PFSK-1 (cell line): ENCODE data around the gene PARD3B.

Experiments
- FOXP2 ChIP-seq: optimal IDR thresholded peaks from 2 replicates; pipeline ENCODE3; 2011; ENCODE audit warnings: borderline replicate concordance, control low read depth, inconsistent platforms; ENCODE audit not compliant: insufficient read depth; ENCODE audit errors: extremely low read length, extremely low read depth
- POLR2AphosphoS5 ChIP-seq: IDR thresholded peaks from 2 replicates; pipeline ENCODE4 v1.6.1; 2012; ENCODE audit warnings: low read depth, mild to moderate bottlenecking, control low read depth, low read length, moderate library complexity
- SIN3A ChIP-seq: IDR thresholded peaks from 2 replicates; pipeline ENCODE4 v1.6.1; 2012; ENCODE audit warnings: mild to moderate bottlenecking, low read length, moderate library complexity, borderline replicate concordance; ENCODE audit not compliant: insufficient read depth
- TAF1 ChIP-seq: IDR thresholded peaks from 2 replicates; pipeline ENCODE4 v1.6.1; 2012; ENCODE audit warnings: low read length, control low read depth, borderline replicate concordance; ENCODE audit not compliant: insufficient read depth
- TF ChIP-seq, protein P1 (sequence below), 2 experiments: IDR thresholded peaks; 2 replicates each; pipeline versions ENCODE4 v1.6.1 to v1.8.0; 2011 to 2012; ENCODE audit warnings: low read depth in 2 of 2, low read length in 2 of 2, control low read depth in 1 of 2, inconsistent platforms in 1 of 2, mild to moderate bottlenecking in 1 of 2, moderate library complexity in 1 of 2; ENCODE audit not compliant: insufficient read depth in 1 of 2

GRCh38 chr2:205094031-205094430 lies 548.8 kb downstream of the PARD3B start:
- TF ChIP-seq, protein P1, sequence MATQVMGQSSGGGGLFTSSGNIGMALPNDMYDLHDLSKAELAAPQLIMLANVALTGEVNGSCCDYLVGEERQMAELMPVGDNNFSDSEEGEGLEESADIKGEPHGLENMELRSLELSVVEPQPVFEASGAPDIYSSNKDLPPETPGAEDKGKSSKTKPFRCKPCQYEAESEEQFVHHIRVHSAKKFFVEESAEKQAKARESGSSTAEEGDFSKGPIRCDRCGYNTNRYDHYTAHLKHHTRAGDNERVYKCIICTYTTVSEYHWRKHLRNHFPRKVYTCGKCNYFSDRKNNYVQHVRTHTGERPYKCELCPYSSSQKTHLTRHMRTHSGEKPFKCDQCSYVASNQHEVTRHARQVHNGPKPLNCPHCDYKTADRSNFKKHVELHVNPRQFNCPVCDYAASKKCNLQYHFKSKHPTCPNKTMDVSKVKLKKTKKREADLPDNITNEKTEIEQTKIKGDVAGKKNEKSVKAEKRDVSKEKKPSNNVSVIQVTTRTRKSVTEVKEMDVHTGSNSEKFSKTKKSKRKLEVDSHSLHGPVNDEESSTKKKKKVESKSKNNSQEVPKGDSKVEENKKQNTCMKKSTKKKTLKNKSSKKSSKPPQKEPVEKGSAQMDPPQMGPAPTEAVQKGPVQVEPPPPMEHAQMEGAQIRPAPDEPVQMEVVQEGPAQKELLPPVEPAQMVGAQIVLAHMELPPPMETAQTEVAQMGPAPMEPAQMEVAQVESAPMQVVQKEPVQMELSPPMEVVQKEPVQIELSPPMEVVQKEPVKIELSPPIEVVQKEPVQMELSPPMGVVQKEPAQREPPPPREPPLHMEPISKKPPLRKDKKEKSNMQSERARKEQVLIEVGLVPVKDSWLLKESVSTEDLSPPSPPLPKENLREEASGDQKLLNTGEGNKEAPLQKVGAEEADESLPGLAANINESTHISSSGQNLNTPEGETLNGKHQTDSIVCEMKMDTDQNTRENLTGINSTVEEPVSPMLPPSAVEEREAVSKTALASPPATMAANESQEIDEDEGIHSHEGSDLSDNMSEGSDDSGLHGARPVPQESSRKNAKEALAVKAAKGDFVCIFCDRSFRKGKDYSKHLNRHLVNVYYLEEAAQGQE (IDR thresholded peaks at IDR 0.05; ENCODE audit: insufficient read depth in 1 of 2, low read depth in 2 of 2, low read length in 2 of 2) = no peak
- TF ChIP-seq POLR2AphosphoS5 = no peak
- no peak for TF ChIP-seq TAF1
- TF ChIP-seq FOXP2 = no peak
- no peak for TF ChIP-seq SIN3A
